ENCODE measurements around the gene NRCAM.

NRCAM gene

GRCh38 chr7:108266491-108266890 lies 189.7 kb downstream of the NRCAM start:
- Histone ChIP-seq H2AFZ (ENCODE audit: low read depth, low read length, severe bottlenecking) (no peak overlapping the region), H3K9ac (ENCODE audit: low read length) (no peak overlapping the region), H3K27me3 (ENCODE audit: low read length) (no peaks in the 10 kb centered on the region), H3K79me2 (ENCODE audit: insufficient read depth, low read length) (no peaks in the 10 kb centered on the region), H3K9me2 (replicated peaks; ENCODE audit: insufficient read depth, low read length) (no peaks in the 10 kb centered on the region), H4K20me1 (ENCODE audit: low read depth, low read length) (no peaks in the 10 kb centered on the region), H3K27ac (ENCODE audit: low read depth, low read length) (no peak overlapping the region), H3K36me3 (ENCODE audit: low read length) (no peaks in the 10 kb centered on the region), H3F3A (ENCODE audit: insufficient read depth) (no peaks in the 10 kb centered on the region), H3K4me2 (ENCODE audit: low read depth, low read length, poor library complexity, severe bottlenecking) (no peak overlapping the region), H3K9me3 (ENCODE audit: insufficient read depth, low read length) (no peaks in the 10 kb centered on the region), H3K4me3 (ENCODE audit: insufficient read depth, low read length, poor library complexity, severe bottlenecking) (no peak overlapping the region)
- TF ChIP-seq EZH2phosphoT487 (conservative IDR thresholded peaks at IDR 0.05; ENCODE audit: low read length) (no peak), CTCF (IDR thresholded peaks at IDR 0.05; ENCODE audit: insufficient read depth, low read length, poor library complexity, severe bottlenecking) (no peak)

GRCh38 chr7:108266035-108266434 lies 190.2 kb downstream of the NRCAM start:
- Histone ChIP-seq H2AFZ (ENCODE audit: low read depth, low read length, severe bottlenecking) (no peak overlapping the region), H3K36me3 (ENCODE audit: low read length) (no peaks in the 10 kb centered on the region), H3K27me3 (ENCODE audit: low read length) (no peaks in the 10 kb centered on the region), H3F3A (ENCODE audit: insufficient read depth) (no peaks in the 10 kb centered on the region), H3K9me3 (ENCODE audit: insufficient read depth, low read length) (no peaks in the 10 kb centered on the region), H3K9me2 (replicated peaks; ENCODE audit: insufficient read depth, low read length) (no peaks in the 10 kb centered on the region), H3K4me3 (ENCODE audit: insufficient read depth, low read length, poor library complexity, severe bottlenecking) (no peak overlapping the region), H3K4me2 (ENCODE audit: low read depth, low read length, poor library complexity, severe bottlenecking) (no peak overlapping the region), H3K27ac (ENCODE audit: low read depth, low read length) (no peak overlapping the region), H4K20me1 (ENCODE audit: low read depth, low read length) (no peaks in the 10 kb centered on the region), H3K79me2 (ENCODE audit: insufficient read depth, low read length) (no peaks in the 10 kb centered on the region), H3K9ac (ENCODE audit: low read length) (no peak overlapping the region)
- no peak for TF ChIP-seq CTCF (IDR thresholded peaks at IDR 0.05; ENCODE audit: insufficient read depth, low read length, poor library complexity, severe bottlenecking)
- no peak for TF ChIP-seq EZH2phosphoT487 (conservative IDR thresholded peaks at IDR 0.05; ENCODE audit: low read length)

- H3K9me2 ChIP-seq (replicated peaks; ENCODE audit: insufficient read depth, low read length): no peaks in the 10 kb centered on the region
- H3K36me3 ChIP-seq (ENCODE audit: low read length): no peaks in the 10 kb centered on the region
- H3K4me2 ChIP-seq (ENCODE audit: low read depth, low read length, poor library complexity, severe bottlenecking): no peak overlapping the region
- H2AFZ ChIP-seq (ENCODE audit: low read depth, low read length, severe bottlenecking): no peak overlapping the region
- no peak overlapping the region for H3K4me3 ChIP-seq (ENCODE audit: insufficient read depth, low read length, poor library complexity, severe bottlenecking)
- H3K9me3 ChIP-seq (ENCODE audit: insufficient read depth, low read length): no peaks in the 10 kb centered on the region
- H3K27ac ChIP-seq (ENCODE audit: low read depth, low read length): no peak overlapping the region
- H3K79me2 ChIP-seq (ENCODE audit: insufficient read depth, low read length): no peaks in the 10 kb centered on the region
- no peaks in the 10 kb centered on the region for H3K27me3 ChIP-seq (ENCODE audit: low read length)
- H4K20me1 ChIP-seq (ENCODE audit: low read depth, low read length): no peaks in the 10 kb centered on the region
- no peak for TF ChIP-seq CTCF (IDR thresholded peaks at IDR 0.05; ENCODE audit: insufficient read depth, low read length, poor library complexity, severe bottlenecking)
- TF ChIP-seq EZH2phosphoT487 (conservative IDR thresholded peaks at IDR 0.05; ENCODE audit: low read length): no peak
- H3F3A ChIP-seq (ENCODE audit: insufficient read depth): no peaks in the 10 kb centered on the region
- H3K9ac ChIP-seq (ENCODE audit: low read length): no peak overlapping the region
These were observed 191.2 kb downstream of the NRCAM start for GRCh38 chr7:108265007-108265406.

Measured in SU-DHL-6 (cell line).